ENCODE results near the gene MYO15A.

Gene MYO15A

DNA sequence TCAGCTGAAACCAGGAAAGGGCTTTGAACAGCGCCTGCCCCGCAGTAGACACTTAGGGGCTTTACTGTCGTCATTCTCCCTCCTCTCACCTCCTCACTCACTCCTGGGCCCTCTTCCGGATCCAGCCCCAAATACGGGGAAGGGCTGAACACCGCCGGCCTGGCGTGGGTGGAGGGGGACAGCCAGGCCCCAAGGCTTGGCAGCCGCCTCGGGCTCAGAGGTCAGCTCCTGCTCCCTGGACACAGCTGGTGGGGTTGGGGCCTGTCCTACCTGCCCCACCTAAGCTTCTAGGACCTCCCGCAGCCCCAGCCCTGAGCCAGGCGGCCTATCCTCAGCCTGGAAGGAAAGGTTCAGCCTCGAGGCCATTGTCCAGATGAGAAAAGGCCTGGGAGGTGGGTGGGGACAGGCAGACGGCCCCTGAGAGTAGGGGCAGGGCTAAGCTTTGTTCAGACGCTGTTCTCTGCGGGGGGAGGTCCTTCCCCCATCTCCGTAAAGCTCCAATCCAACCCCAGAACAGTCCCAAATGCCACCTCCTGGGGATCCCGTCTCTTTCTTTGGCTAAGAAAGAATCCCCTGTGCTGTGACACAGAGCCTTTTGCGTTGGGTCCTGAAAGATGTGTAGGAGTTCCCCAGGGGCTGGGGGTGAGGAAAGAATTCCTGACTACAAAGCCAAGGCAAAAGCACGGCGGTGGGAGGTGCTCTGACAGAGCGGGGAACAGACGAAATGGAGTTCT lies 116.0 kb downstream of the MYO15A start:
- no peak for DNase-seq

DNA sequence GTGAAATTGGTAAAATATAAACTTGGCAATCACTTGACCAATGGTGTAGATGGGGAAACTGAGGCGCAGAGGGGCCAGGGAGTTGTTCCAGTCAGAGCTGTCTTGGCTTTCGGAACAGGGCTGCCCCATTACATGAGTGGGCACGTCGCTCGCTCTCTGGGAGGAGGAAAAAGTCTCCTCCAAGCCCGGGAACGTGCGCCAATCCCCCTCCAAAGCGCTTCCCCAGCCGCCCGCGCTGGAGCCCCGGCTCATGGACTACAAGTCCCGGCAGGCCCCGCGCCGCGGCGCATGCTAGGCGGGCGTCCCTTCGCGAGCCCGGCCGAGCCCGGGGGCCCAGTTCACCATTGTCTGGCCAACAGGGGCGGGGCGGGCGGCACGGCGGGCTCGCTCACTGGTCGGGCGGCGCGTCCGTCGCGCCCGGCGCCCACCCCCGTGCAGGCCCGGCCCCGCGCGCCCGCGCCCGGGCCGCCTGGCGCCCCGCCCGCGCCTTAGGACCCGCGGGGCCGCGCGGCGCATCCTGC lies 116.6 kb downstream of the MYO15A start, which contains the start of gene LLGL1:
LLGL1 (plus strand) TSS at position 515 of the 521 bp plus-strand sequence. CDS start 48 bp downstream, outside the sequence.
- DNase-seq, result peak; percentile 91

GRCh38 chr17:18225642-18226283 lies 117.2 kb downstream of the MYO15A start:
- no peak for DNase-seq

GRCh38 chr17:18226284-18226945 lies 117.9 kb downstream of the MYO15A start:
- no peak for DNase-seq

DNA sequence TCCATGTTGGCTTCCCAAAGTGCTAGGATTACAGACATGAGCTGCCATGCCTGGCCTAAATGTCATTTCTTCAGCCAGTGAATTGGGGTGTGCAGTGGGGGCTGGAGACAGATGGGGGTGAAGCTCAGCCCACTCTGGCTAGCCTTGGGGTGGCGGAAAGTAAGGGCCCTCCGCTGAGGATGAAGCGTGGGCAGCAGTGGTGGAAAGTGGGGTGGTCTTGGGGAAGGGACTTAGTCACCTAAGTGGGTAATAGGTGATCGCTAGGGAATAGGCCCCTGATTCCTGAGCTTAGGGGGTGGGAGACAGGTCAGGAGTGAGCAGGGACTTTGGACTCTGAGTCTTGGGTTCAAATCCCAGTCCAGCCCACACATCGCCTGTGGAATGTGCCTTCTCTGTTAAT lies 119.1 kb downstream of the MYO15A start:
- no peak for DNase-seq

DNA sequence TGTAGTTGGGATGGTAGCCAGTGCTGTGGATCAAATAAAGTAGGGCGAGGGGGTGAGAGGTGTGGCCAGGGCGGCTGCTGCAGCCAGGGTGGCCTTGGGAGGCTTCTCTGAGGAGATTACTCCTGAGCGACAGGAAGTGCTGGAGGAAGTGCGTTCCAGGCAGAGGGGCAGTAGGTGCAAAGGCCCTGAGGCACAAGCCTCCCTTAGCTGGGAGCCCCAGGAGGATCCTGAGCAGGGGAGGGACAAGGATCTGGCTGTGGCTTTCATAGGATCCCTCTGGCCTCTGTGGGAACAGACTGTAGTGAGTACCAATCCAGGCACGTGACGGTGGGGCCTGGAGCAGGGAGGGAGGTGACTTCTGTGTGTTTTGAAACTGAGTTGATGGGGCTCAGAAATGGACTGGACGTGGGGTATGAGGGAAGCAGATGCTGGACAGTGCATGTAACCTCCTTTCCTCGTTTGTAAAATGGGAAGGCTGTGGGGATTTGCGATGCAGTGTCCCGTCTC lies 119.7 kb downstream of the MYO15A start:
- DNase-seq, result no peak

- DNase-seq, result no peak
Observed at GRCh38 chr17:18229254-18229653, 120.7 kb downstream of the MYO15A start.

Data from T1000 (cell line).